Measurements from ENCODE around the gene AVEN.

DNA sequence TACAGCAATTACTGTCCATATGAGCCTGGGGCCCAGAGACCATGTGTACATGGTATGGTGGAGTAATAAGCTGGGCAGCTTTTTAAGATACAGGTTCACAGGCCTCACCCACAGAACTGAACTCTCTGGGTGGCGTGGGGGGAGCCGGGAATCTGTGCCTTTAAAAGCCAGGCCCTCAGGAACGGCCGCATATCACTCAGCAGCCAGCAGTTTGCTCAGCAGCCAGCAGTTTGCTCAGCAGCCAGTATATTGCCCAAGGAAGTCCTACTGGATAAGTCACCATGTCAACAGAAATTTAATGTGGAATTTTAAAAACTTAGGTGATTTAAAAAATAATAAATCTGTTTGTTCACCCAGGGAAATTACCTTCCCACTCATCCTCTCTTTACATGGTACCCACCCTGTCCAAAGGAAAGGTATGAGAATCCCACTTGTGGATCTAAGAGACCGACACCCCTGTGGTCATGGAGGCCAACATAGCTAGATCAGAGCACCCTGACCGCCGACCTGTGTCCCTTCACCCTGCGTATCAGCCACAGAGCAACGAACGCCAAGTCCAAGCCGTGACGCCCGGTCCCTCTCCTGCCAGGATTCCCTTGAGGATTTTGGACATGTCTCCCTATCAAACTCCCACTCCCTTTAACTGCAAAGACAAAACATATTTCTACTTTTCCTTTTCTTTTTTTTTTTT is 166.4 kb downstream of the AVEN start:
- TF ChIP-seq, protein P1, sequence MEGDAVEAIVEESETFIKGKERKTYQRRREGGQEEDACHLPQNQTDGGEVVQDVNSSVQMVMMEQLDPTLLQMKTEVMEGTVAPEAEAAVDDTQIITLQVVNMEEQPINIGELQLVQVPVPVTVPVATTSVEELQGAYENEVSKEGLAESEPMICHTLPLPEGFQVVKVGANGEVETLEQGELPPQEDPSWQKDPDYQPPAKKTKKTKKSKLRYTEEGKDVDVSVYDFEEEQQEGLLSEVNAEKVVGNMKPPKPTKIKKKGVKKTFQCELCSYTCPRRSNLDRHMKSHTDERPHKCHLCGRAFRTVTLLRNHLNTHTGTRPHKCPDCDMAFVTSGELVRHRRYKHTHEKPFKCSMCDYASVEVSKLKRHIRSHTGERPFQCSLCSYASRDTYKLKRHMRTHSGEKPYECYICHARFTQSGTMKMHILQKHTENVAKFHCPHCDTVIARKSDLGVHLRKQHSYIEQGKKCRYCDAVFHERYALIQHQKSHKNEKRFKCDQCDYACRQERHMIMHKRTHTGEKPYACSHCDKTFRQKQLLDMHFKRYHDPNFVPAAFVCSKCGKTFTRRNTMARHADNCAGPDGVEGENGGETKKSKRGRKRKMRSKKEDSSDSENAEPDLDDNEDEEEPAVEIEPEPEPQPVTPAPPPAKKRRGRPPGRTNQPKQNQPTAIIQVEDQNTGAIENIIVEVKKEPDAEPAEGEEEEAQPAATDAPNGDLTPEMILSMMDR (IDR thresholded peaks at IDR 0.05) = no peak
- TF ChIP-seq POLR2A (IDR thresholded peaks at IDR 0.05) = no peak
